HepG2 (cell line): ENCODE results near the gene NSF. TPM values are rescaled to one million over a fixed set of nuclear protein-coding genes. Genes with fewer than 3 reads are reported as not detected.
A peak's percentile ranks its signal among the peaks of the same experiment; 100 is the strongest.

ENCODE experiments used
- ASH2L ChIP-seq: fragments of 300-600, 200-600 bp; sonication (generic); IDR thresholded peaks from 2 replicates; pipeline ENCODE4 v1.7.0; 2017; ENCODE audit warnings: low read depth, mild to moderate bottlenecking, moderate library complexity, mixed read lengths, low read length; ENCODE audit not compliant: insufficient read length
- GATA4 ChIP-seq: sonication (generic); IDR thresholded peaks from 2 replicates; pipeline ENCODE4 v1.6.1; 2016; ENCODE audit warnings: antibody characterized with exemption, low read depth, borderline replicate concordance
- HNF1A ChIP-seq, 2 experiments: sonication (generic) in 1 of 2; formaldehyde crosslinking in 1 of 2; IDR thresholded peaks; 2 replicates each; pipeline versions ENCODE4 v1.4.0 to v1.6.1; 2016 to 2020; ENCODE audit warnings: borderline replicate concordance in 1 of 2, low read depth in 1 of 2, mild to moderate bottlenecking in 1 of 2, missing genetic modification reagents in 1 of 2
- IRF9 ChIP-seq: sonication (generic); formaldehyde crosslinking; IDR thresholded peaks from 2 replicates; pipeline ENCODE4 v1.8.0; 2022; ENCODE audit warnings: missing genetic modification reagents, mild to moderate bottlenecking, borderline replicate concordance
- KLF9 ChIP-seq: IDR thresholded peaks from 2 replicates; pipeline ENCODE4 v1.6.1; 2016; ENCODE audit warnings: low read depth
- PREB ChIP-seq: sonication (generic); formaldehyde crosslinking; IDR thresholded peaks from 2 replicates; pipeline ENCODE4 v1.4.0; 2020; ENCODE audit warnings: missing genetic modification reagents
- ZBTB14 ChIP-seq: sonication (generic); formaldehyde crosslinking; IDR thresholded peaks from 2 replicates; pipeline ENCODE4 v1.4.0; 2020; ENCODE audit warnings: missing genetic modification reagents
- ZBTB7B ChIP-seq: sonication (generic); formaldehyde crosslinking; IDR thresholded peaks from 2 replicates; pipeline ENCODE4 v1.4.0; 2020; ENCODE audit warnings: missing genetic modification reagents
- ZFY ChIP-seq: sonication (generic); formaldehyde crosslinking; IDR thresholded peaks from 2 replicates; pipeline ENCODE4 v1.4.0; 2020; ENCODE audit warnings: missing genetic modification reagents
- ZNF101 ChIP-seq: sonication (generic); formaldehyde crosslinking; IDR thresholded peaks from 2 replicates; pipeline ENCODE4 v1.4.0; 2020; ENCODE audit warnings: mild to moderate bottlenecking, low read depth, missing genetic modification reagents, borderline replicate concordance
- ZNF292 ChIP-seq: sonication (generic); formaldehyde crosslinking; IDR thresholded peaks from 2 replicates; pipeline ENCODE4 v1.8.1; 2022; ENCODE audit warnings: mild to moderate bottlenecking, low read depth, missing genetic modification reagents, borderline replicate concordance
- ZNF446 ChIP-seq: sonication (generic); formaldehyde crosslinking; IDR thresholded peaks from 2 replicates; pipeline ENCODE4 v1.5.0; 2020; ENCODE audit warnings: mild to moderate bottlenecking, missing genetic modification reagents
- ZNF629 ChIP-seq: sonication (generic); formaldehyde crosslinking; conservative IDR thresholded peaks from 2 replicates; pipeline ENCODE4 v1.5.0; 2020; ENCODE audit warnings: missing genetic modification reagents
- ZNF674 ChIP-seq: sonication (generic); formaldehyde crosslinking; IDR thresholded peaks from 2 replicates; pipeline ENCODE4 v1.5.0; 2020; ENCODE audit warnings: low read depth, mild to moderate bottlenecking, missing genetic modification reagents
- ZNF749 ChIP-seq: sonication (generic); formaldehyde crosslinking; IDR thresholded peaks from 2 replicates; pipeline ENCODE4 v1.8.0; 2022; ENCODE audit warnings: mild to moderate bottlenecking, missing genetic modification reagents, moderate library complexity, borderline replicate concordance
- ZNF768 ChIP-seq: sonication (generic); formaldehyde crosslinking; IDR thresholded peaks from 2 replicates; pipeline ENCODE4 v1.4.0; 2020; ENCODE audit warnings: missing genetic modification reagents
- ZSCAN31 ChIP-seq: sonication (generic); formaldehyde crosslinking; IDR thresholded peaks from 2 replicates; pipeline ENCODE4 v1.5.0; 2020; ENCODE audit warnings: low read depth, mild to moderate bottlenecking, missing genetic modification reagents
- polyA plus RNA-seq, 8 experiments: library from polyadenylated mRNA; depleted of rRNA in 3 of 8; stranded (reverse) in 7 of 8; unstranded in 1 of 8; fragments of >200 nt; fragmentation: Illumina TruSeq in 4 of 8; extraction: Trizol in 4 of 8; gene quantifications; 2 replicates each; pipeline versions ENCODE4 v1.2.1 to v1.2.3, GENCODE V29; 2011 to 2016; ENCODE audit warnings: low read depth in 4 of 8, missing spikeins in 1 of 8, mixed read lengths in 1 of 8; ENCODE audit not compliant: insufficient read depth in 1 of 8
- total RNA-seq, 5 experiments: library from RNA; depleted of rRNA; stranded (reverse); fragments of >200 nt; fragmentation: Illumina TruSeq; extraction: Trizol; gene quantifications; 2 replicates each; pipeline ENCODE4 v1.2.3, GENCODE V29; 2016; ENCODE audit warnings: low read depth in 1 of 5

The NSF gene
- total and polyA plus RNA-seq, 2 of the 13 experiments (the other 11 are each of a cell fraction or from before 2014, with no cell fraction given) = 21.9 to 37.8 TPM

GRCh38 chr17:46770818-46771560 is 180.5 kb downstream of the NSF start (continued):
- TF ChIP-seq IRF9 (CRISPR knock-in tag) (peak; percentile 60; the same call in 1 of the 2 replicates), PREB (CRISPR knock-in tag) (0 out of 2 replicates have a peak, but pooled peaks have one; percentile 39), HNF1A (IDR thresholded peaks at IDR 0.05; ENCODE audit: low read depth) (no peak), HNF1A (CRISPR knock-in tag; IDR thresholded peaks at IDR 0.05; ENCODE audit: borderline replicate concordance) (peak; percentile 9; the same call in 1 of the 2 replicates), ZNF674 (CRISPR knock-in tag) (peak; percentile 74; the same call in 1 of the 2 replicates), KLF9 (0 out of 2 replicates have a peak, but pooled peaks have one; percentile 15), ZNF101 (CRISPR knock-in tag) (0 out of 2 replicates have a peak, but pooled peaks have one; percentile 66), ZFY (CRISPR knock-in tag) (peak; percentile 91), ZNF446 (CRISPR knock-in tag) (0 out of 2 replicates have a peak, but pooled peaks have one; percentile 32), ZBTB14 (CRISPR knock-in tag) (peak; percentile 54; the same call in 1 of the 2 replicates), ZBTB7B (CRISPR knock-in tag) (0 out of 2 replicates have a peak, but pooled peaks have one; percentile 59), ZSCAN31 (peak; percentile 78; the same call in 1 of the 2 replicates), ZNF292 (no peak), ZNF768 (CRISPR knock-in tag) (peak; percentile 84), GATA4 (peak; percentile 13; the same call in 1 of the 2 replicates), ZNF749 (0 out of 2 replicates have a peak, but pooled peaks have one; percentile 15), ZNF629 (no peak; the same call in 1 of the 2 replicates), ASH2L (peak; percentile 30)
